K562 (cell line): ENCODE measurements around the gene TUT1. TPM values are rescaled to one million over a fixed set of nuclear protein-coding genes. Genes with fewer than 3 reads are reported as not detected.
A peak's percentile ranks its signal among the peaks of the same experiment; 100 is the strongest.

Experiments
- FOXJ3 ChIP-seq: sonication (generic); formaldehyde crosslinking; IDR thresholded peaks from 2 replicates; pipeline ENCODE4 v1.4.0; 2020; ENCODE audit warnings: mild to moderate bottlenecking, missing genetic modification reagents
- GTF2F1 ChIP-seq: IDR thresholded peaks from 2 replicates; pipeline ENCODE4 v1.6.1; 2011; ENCODE audit warnings: low read depth, low read length, improper control_type of control experiment
- IRF2 ChIP-seq: sonication (generic); formaldehyde crosslinking; IDR thresholded peaks from 2 replicates; pipeline ENCODE4 v1.8.1; 2022; ENCODE audit warnings: mild to moderate bottlenecking, missing genetic modification reagents
- MYC ChIP-seq, 2 experiments: fragments of 250-450 bp in 1 of 2; sonication (Bioruptor Pico) in 1 of 2; IDR thresholded peaks; 2 replicates each; pipeline versions ENCODE4 v1.5.1 to v1.6.1; 2012 to 2021; ENCODE audit warnings: low read depth in 2 of 2, borderline replicate concordance in 1 of 2, improper control_type of control experiment in 1 of 2, low read length in 1 of 2, mild to moderate bottlenecking in 1 of 2, moderate library complexity in 1 of 2
- RBM22 ChIP-seq: fragments of 200-400 bp; formaldehyde crosslinking; IDR thresholded peaks from 2 replicates; pipeline ENCODE4 v1.6.1; 2018; ENCODE audit warnings: low read length, low read depth; ENCODE audit not compliant: poor library complexity, severe bottlenecking
- SMC3 ChIP-seq: conservative IDR thresholded peaks from 2 replicates; pipeline ENCODE4 v1.6.1; 2011; ENCODE audit warnings: low read depth, low read length, improper control_type of control experiment; ENCODE audit not compliant: insufficient read depth
- SOX6 ChIP-seq: fragments of 450-650 bp; IDR thresholded peaks from 2 replicates; pipeline ENCODE4 v1.6.1; 2014; ENCODE audit warnings: mild to moderate bottlenecking
- SUPT5H ChIP-seq: fragments of 450-650 bp; IDR thresholded peaks from 2 replicates; pipeline ENCODE4 v1.6.1; 2016
- TCF7 ChIP-seq: sonication (generic); IDR thresholded peaks from 2 replicates; pipeline ENCODE4 v1.6.1; 2016; ENCODE audit warnings: antibody characterized with exemption, borderline replicate concordance
- ZC3H4 ChIP-seq: sonication (generic); formaldehyde crosslinking; IDR thresholded peaks from 2 replicates; pipeline ENCODE4 v1.9.0; 2021; ENCODE audit warnings: missing genetic modification reagents, borderline replicate concordance
- ZNF217 ChIP-seq: sonication (generic); formaldehyde crosslinking; IDR thresholded peaks from 2 replicates; pipeline ENCODE4 v1.8.0; 2022; ENCODE audit warnings: mild to moderate bottlenecking, missing genetic modification reagents
- polyA plus RNA-seq, 8 experiments: library from polyadenylated mRNA; depleted of rRNA in 4 of 8; stranded (reverse) in 5 of 8; unstranded in 3 of 8; fragments of >200 nt; fragmentation: Nextera tagmentation in 2 of 8; fragmentation: Illumina TruSeq in 1 of 8; extraction: Ambion mirVana in 2 of 8; extraction: Trizol in 1 of 8; gene quantifications; 2 replicates each; pipeline versions ENCODE4 v1.2.1 to v1.2.3, GENCODE V29; 2011 to 2014; ENCODE audit warnings: inconsistent platforms in 1 of 8, missing spikeins in 1 of 8
- total RNA-seq, 7 experiments: library from RNA; depleted of rRNA in 6 of 7; stranded (reverse); fragments of >200 nt in 6 of 7; fragmentation: Illumina TruSeq in 2 of 7; extraction: Trizol in 2 of 7; gene quantifications; 2 replicates each; pipeline versions ENCODE4 v1.2.1 to v1.2.3, GENCODE V29; 2011 to 2021; ENCODE audit warnings: low replicate concordance in 1 of 7
- TF ChIP-seq, protein P1 (sequence below): conservative IDR thresholded peaks from 2 replicates; pipeline ENCODE4 v1.6.1; 2011; ENCODE audit warnings: low read depth, mild to moderate bottlenecking, low read length; ENCODE audit not compliant: control insufficient read depth
- TF ChIP-seq, protein P2 (sequence below): fragments of 200-800 bp; sonication (Bioruptor generic); IDR thresholded peaks from 2 replicates; pipeline ENCODE4 v1.6.1; 2017; ENCODE audit warnings: missing genetic modification characterization, missing compliant biosample characterization
- TF ChIP-seq, protein P3 (sequence below): sonication (generic); formaldehyde crosslinking; IDR thresholded peaks from 2 replicates; pipeline ENCODE4 v1.8.0; 2023; ENCODE audit warnings: mild to moderate bottlenecking, missing genetic modification reagents
- TF ChIP-seq, protein P4 (sequence below), 3 experiments: fragments of 200-800 bp in 1 of 3; fragments of 250-450 bp in 1 of 3; fragments of 450-650 bp in 1 of 3; sonication (Bioruptor Pico) in 1 of 3; sonication (Bioruptor generic) in 1 of 3; formaldehyde crosslinking in 1 of 3; IDR thresholded peaks; 2 replicates each; pipeline versions ENCODE4 v1.6.1 to v1.8.0; 2016 to 2022; ENCODE audit warnings: mild to moderate bottlenecking in 2 of 3, missing genetic modification characterization in 2 of 3, missing compliant biosample characterization in 1 of 3, moderate library complexity in 1 of 3
- TF ChIP-seq, protein P5 (sequence below): sonication (generic); formaldehyde crosslinking; IDR thresholded peaks from 2 replicates; pipeline ENCODE4 v1.8.0; 2022; ENCODE audit warnings: mild to moderate bottlenecking, missing genetic modification reagents

Gene TUT1
- total and polyA plus RNA-seq, 9 of the 15 experiments (the other 6 are each of a cell fraction or from before 2014, with no cell fraction given): 0.66 to 44.3 (median 15.7) TPM

DNA sequence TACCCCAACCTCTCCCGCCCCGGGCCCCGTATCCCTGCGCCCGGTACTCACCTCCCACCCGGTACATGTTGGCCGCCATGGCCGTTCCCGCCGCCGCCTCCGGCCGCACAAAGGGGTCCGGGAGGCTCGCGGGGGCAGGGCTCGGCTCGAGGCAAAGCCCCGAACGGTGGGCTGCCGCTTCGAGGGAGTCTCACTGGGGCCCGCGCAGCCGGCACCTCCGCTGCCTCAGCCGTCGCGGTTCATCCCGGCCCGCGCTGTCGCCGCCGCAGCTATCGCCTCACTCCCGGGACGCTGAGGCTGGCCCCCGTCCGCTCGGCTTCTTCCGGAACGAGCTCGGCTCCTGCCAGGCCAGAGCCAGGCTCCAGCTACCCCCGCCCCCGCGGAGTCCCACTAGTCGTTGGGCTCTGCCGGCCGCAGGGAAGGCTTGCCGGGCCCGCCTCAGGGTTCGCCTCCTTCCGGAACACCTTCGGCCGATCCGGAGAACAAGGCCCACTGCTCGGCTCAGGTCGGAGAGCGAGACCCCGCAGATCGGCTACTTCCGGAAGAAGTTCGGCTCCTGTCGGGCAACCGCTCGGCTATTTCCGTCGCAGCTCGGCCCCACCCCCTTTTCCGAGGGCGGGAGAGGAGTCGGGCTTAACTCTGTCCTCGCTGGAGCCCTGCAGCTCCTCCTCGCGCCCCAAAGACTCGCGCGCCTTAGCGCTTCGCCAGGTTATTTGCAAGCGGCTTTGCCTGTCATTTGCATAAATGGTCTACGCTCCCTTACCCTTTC is 10.2 kb upstream of the TUT1 start, which contains the start of gene MTA2 (continued):
- TF ChIP-seq, protein P1, sequence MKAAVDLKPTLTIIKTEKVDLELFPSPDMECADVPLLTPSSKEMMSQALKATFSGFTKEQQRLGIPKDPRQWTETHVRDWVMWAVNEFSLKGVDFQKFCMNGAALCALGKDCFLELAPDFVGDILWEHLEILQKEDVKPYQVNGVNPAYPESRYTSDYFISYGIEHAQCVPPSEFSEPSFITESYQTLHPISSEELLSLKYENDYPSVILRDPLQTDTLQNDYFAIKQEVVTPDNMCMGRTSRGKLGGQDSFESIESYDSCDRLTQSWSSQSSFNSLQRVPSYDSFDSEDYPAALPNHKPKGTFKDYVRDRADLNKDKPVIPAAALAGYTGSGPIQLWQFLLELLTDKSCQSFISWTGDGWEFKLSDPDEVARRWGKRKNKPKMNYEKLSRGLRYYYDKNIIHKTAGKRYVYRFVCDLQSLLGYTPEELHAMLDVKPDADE: no peak
- TF ChIP-seq SMC3 (0 out of 2 replicates have a peak, but pooled peaks have one; percentile 2), GTF2F1 (no peak), SUPT5H (peak; percentile 77), ZC3H4 (no peak), IRF2 (CRISPR knock-in tag) (no peak), FOXJ3 (CRISPR knock-in tag) (no peak), MYC (IDR thresholded peaks at IDR 0.05; ENCODE audit: low read depth, low read length) (peak; percentile 57), MYC (CRISPR knock-in tag; IDR thresholded peaks at IDR 0.05; ENCODE audit: borderline replicate concordance, low read depth) (no peak), TCF7 (no peak), RBM22 (peak; percentile 91), SOX6 (no peak; the same call in 1 of the 2 replicates), ZNF217 (CRISPR knock-in tag) (no peak)
- TF ChIP-seq, protein P2, sequence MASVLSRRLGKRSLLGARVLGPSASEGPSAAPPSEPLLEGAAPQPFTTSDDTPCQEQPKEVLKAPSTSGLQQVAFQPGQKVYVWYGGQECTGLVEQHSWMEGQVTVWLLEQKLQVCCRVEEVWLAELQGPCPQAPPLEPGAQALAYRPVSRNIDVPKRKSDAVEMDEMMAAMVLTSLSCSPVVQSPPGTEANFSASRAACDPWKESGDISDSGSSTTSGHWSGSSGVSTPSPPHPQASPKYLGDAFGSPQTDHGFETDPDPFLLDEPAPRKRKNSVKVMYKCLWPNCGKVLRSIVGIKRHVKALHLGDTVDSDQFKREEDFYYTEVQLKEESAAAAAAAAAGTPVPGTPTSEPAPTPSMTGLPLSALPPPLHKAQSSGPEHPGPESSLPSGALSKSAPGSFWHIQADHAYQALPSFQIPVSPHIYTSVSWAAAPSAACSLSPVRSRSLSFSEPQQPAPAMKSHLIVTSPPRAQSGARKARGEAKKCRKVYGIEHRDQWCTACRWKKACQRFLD (CRISPR knock-in tag): no peak; the same call in 1 of the 2 replicates
- TF ChIP-seq, protein P3, sequence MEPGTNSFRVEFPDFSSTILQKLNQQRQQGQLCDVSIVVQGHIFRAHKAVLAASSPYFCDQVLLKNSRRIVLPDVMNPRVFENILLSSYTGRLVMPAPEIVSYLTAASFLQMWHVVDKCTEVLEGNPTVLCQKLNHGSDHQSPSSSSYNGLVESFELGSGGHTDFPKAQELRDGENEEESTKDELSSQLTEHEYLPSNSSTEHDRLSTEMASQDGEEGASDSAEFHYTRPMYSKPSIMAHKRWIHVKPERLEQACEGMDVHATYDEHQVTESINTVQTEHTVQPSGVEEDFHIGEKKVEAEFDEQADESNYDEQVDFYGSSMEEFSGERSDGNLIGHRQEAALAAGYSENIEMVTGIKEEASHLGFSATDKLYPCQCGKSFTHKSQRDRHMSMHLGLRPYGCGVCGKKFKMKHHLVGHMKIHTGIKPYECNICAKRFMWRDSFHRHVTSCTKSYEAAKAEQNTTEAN (CRISPR knock-in tag): no peak
- TF ChIP-seq, protein P4, sequence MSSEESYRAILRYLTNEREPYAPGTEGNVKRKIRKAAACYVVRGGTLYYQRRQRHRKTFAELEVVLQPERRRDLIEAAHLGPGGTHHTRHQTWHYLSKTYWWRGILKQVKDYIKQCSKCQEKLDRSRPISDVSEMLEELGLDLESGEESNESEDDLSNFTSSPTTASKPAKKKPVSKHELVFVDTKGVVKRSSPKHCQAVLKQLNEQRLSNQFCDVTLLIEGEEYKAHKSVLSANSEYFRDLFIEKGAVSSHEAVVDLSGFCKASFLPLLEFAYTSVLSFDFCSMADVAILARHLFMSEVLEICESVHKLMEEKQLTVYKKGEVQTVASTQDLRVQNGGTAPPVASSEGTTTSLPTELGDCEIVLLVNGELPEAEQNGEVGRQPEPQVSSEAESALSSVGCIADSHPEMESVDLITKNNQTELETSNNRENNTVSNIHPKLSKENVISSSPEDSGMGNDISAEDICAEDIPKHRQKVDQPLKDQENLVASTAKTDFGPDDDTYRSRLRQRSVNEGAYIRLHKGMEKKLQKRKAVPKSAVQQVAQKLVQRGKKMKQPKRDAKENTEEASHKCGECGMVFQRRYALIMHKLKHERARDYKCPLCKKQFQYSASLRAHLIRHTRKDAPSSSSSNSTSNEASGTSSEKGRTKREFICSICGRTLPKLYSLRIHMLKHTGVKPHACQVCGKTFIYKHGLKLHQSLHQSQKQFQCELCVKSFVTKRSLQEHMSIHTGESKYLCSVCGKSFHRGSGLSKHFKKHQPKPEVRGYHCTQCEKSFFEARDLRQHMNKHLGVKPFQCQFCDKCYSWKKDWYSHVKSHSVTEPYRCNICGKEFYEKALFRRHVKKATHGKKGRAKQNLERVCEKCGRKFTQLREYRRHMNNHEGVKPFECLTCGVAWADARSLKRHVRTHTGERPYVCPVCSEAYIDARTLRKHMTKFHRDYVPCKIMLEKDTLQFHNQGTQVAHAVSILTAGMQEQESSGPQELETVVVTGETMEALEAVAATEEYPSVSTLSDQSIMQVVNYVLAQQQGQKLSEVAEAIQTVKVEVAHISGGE (CRISPR knock-in tag; IDR thresholded peaks at IDR 0.05): peak in 1 of 3 experiments; percentile 70; a peak in 2 of 6 replicates
- TF ChIP-seq, protein P5, sequence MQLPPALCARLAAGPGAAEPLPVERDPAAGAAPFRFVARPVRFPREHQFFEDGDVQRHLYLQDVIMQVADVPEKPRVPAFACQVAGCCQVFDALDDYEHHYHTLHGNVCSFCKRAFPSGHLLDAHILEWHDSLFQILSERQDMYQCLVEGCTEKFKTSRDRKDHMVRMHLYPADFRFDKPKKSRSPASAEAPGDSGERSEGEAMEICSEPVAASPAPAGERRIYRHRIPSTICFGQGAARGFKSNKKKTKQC (CRISPR knock-in tag): 0 out of 2 replicates have a peak, but pooled peaks have one; percentile 69
